ENCODE results near the gene GPC4. TPM values are rescaled to one million over a fixed set of nuclear protein-coding genes. Genes with fewer than 3 reads are reported as not detected.

Gene GPC4
- total and polyA plus RNA-seq, 2 experiments from 2014 or later: 124 to 183 TPM

- Mint-ChIP-seq H3K36me3 (ENCODE audit: low read depth) (no peaks in the 10 kb centered on the region), H3K9me3 (no peaks in the 10 kb centered on the region), H3K27ac (no peak overlapping the region), H3K4me3 (no peak overlapping the region), H3K27me3 (ENCODE audit: insufficient read depth, low read depth, poor library complexity) (peaks cover 3% of the 10 kb centered on the region), H3K4me1 (no peaks in the 10 kb centered on the region)
- Histone ChIP-seq H3K79me2 (replicated peaks; ENCODE audit: insufficient read depth) (no peaks in the 10 kb centered on the region), H4K20me1 (replicated peaks; ENCODE audit: insufficient read depth) (no peaks in the 10 kb centered on the region), H3K27ac (ENCODE audit: low read depth) (no peak overlapping the region), H3F3A (replicated peaks; ENCODE audit: low read depth) (no peaks in the 10 kb centered on the region), H3K9me2 (ENCODE audit: insufficient read depth) (no peaks in the 10 kb centered on the region), H3K4me1 (ENCODE audit: insufficient read depth) (no peaks in the 10 kb centered on the region), H3K4me3 (no peak overlapping the region), H2AFZ (no peak overlapping the region), H3K27me3 (ENCODE audit: insufficient read depth) (no peaks in the 10 kb centered on the region), H3K4me2 (no peak overlapping the region), H3K36me3 (ENCODE audit: insufficient read depth) (no peaks in the 10 kb centered on the region)
- ATAC-seq (no peak), DNase-seq (ENCODE audit: low spot score) (no peak)
- no peak for TF ChIP-seq STAT1 (IDR thresholded peaks at IDR 0.05; ENCODE audit: unreplicated experiment)
- TF ChIP-seq EZH2phosphoT487 (IDR thresholded peaks at IDR 0.05; ENCODE audit: unreplicated experiment): no peak
- no peak for TF ChIP-seq JUNB (IDR thresholded peaks at IDR 0.05; ENCODE audit: unreplicated experiment)
- no peak for TF ChIP-seq POLR2AphosphoS5 (IDR thresholded peaks at IDR 0.05; ENCODE audit: low read depth)
- TF ChIP-seq ZNF331 (CRISPR knock-in tag; IDR thresholded peaks at IDR 0.05; ENCODE audit: low read depth): no peak
- TF ChIP-seq NANOG (IDR thresholded peaks at IDR 0.05; ENCODE audit: borderline replicate concordance): no peak
- no peak for TF ChIP-seq CREB1 (CRISPR knock-in tag; IDR thresholded peaks at IDR 0.05; ENCODE audit: low read depth)
- no peak for TF ChIP-seq EZH2 (IDR thresholded peaks at IDR 0.05; ENCODE audit: low read depth, unreplicated experiment)
- TF ChIP-seq REST (IDR thresholded peaks at IDR 0.05; ENCODE audit: unreplicated experiment): no peak
- no peak for TF ChIP-seq CTCF (conservative IDR thresholded peaks at IDR 0.05; ENCODE audit: low read depth in 2 of 2)
- TF ChIP-seq ZNF462 (CRISPR knock-in tag; IDR thresholded peaks at IDR 0.05): no peak
- no peak for TF ChIP-seq ZNF114 (CRISPR knock-in tag; IDR thresholded peaks at IDR 0.05)
- TF ChIP-seq ETS1 (IDR thresholded peaks at IDR 0.05): no peak
Measured at GRCh38 chrX:133290076-133290475, 125.2 kb downstream of the GPC4 start.

All from GM23338 (cell line).